Type B pancreatic cell (in vitro differentiated cells): Measurements from ENCODE around the gene CCDC63. TPM values are rescaled to one million over a fixed set of nuclear protein-coding genes. Genes with fewer than 3 reads are reported as not detected.

Source experiments
- DNase-seq: peaks from one replicate; pipeline ENCODE4 v3.0.0; 2021; ENCODE audit warnings: mixed read lengths; ENCODE audit not compliant: unreplicated experiment; ENCODE audit errors: extremely low spot score
- H3K27ac Mint-ChIP-seq: 2 replicates; pipeline ENCODE4 v1.8.0; 2021; ENCODE audit warnings: mild to moderate bottlenecking, mixed read lengths
- H3K27me3 Mint-ChIP-seq: 2 replicates; pipeline ENCODE4 v1.8.0; 2021; ENCODE audit warnings: mixed read lengths
- H3K36me3 Mint-ChIP-seq: 2 replicates; pipeline ENCODE4 v1.8.0; 2021; ENCODE audit warnings: mixed read lengths
- H3K4me1 Mint-ChIP-seq: one replicate; pipeline ENCODE4 v1.8.0; 2021; ENCODE audit warnings: mixed read lengths; ENCODE audit not compliant: unreplicated experiment
- H3K4me3 Mint-ChIP-seq: 2 replicates; pipeline ENCODE4 v1.8.0; 2021; ENCODE audit warnings: mild to moderate bottlenecking, mixed read lengths
- H3K9me3 Mint-ChIP-seq: 2 replicates; pipeline ENCODE4 v1.8.0; 2021; ENCODE audit warnings: mixed read lengths
- CTCF ChIP-seq: fragments of 200-600 bp; sonication (generic); conservative IDR thresholded peaks from 2 replicates; pipeline ENCODE4 v1.5.0; 2021; ENCODE audit warnings: antibody characterized with exemption, mild to moderate bottlenecking
- total RNA-seq: library from RNA; stranded (reverse); gene quantifications from 2 replicates; pipeline ENCODE4 v1.2.1, GENCODE V29; 2021; ENCODE audit warnings: low replicate concordance

Gene CCDC63
- total RNA-seq, 1 donor from 2014 or later = not detected

DNA sequence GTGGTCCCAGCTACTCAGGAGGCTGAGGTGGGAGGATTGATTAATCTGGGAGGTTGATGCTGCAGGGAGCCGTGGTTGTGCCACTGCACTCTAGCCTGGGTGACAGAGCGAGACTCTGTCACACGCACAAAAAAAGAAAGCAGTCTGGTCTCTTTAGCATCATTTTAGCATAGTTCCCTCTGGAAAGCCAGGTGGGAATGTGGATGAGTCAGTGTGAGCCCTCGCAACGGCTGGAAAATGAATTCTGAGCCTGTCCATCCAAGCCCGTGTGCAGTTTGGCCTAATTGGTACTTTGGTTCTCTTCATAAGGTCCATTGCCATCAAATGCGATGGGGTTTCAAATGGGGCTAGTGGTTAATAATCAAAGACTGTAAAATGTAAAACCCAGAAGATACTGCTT is 71.2 kb downstream of the CCDC63 start:
- no peak overlapping the region for H3K4me3 Mint-ChIP-seq
- H3K27ac Mint-ChIP-seq = no peak overlapping the region
- H3K4me1 Mint-ChIP-seq = no peaks in the 10 kb centered on the region

GRCh38 chr12:110919720-110920119 is 72.9 kb downstream of the CCDC63 start:
- Mint-ChIP-seq H3K36me3 (no peaks in the 10 kb centered on the region), H3K9me3 (no peaks in the 10 kb centered on the region), H3K4me3 (no peak overlapping the region), H3K4me1 (no peaks in the 10 kb centered on the region), H3K27me3 (peaks cover 23% of the 10 kb centered on the region), H3K27ac (no peak overlapping the region)
- DNase-seq = no peak
- TF ChIP-seq CTCF = no peak

More for the DNA sequence above, 71.2 kb downstream of the CCDC63 start:
- no peak for DNase-seq
- Mint-ChIP-seq H3K27me3 (peaks cover 23% of the 10 kb centered on the region), H3K36me3 (no peaks in the 10 kb centered on the region), H3K9me3 (no peaks in the 10 kb centered on the region)
- TF ChIP-seq CTCF = no peak

DNA sequence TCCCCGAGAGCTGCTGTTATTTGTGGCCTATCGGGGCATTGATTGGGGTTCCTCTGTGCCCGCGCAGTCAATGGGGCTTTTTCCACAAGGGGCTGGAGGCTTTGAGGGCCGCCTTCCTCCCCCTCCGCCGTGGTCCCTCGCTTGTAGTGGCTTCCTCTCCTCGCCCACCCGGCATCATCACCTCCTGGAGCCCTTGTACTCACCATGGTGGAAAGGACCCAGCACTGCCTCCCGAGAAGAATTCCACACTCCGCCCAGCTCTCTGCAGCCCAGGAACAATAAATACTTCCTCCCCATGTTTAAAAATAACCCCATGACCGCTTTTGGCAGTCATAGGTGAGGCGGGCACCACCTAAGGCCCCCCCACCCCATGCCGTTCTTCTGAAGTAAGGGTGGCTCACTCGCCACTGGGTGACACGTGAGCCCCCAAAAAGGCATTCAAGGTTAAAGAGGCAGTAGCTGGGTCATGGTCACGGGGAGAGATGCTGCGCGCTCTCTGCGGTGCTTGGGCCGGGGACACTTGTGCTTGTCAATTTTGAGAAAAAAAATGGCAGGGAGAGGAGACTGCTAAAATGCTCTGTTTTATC is 73.6 kb downstream of the CCDC63 start, which contains the start of gene MYL2:
MYL2 (minus strand) TSS at position 256 of the 587 bp plus-strand sequence; CDS start at position 206, 50 bp downstream.
- H3K4me1 Mint-ChIP-seq = no peaks in the 10 kb centered on the region
- TF ChIP-seq CTCF = no peak
- H3K4me3 Mint-ChIP-seq = no peak within 1 kb of the TSS
- H3K27ac Mint-ChIP-seq = no peak within 1 kb of the TSS
- H3K9me3 Mint-ChIP-seq = no peaks in the 10 kb centered on the region
- peaks cover 27% of the 10 kb centered on the region for H3K27me3 Mint-ChIP-seq
- no peak for DNase-seq
- no peaks in the 10 kb centered on the region for H3K36me3 Mint-ChIP-seq

- no peak for DNase-seq
- no peaks in the 10 kb centered on the region for H3K4me1 Mint-ChIP-seq
- no peaks in the 10 kb centered on the region for H3K9me3 Mint-ChIP-seq
- no peaks in the 10 kb centered on the region for H3K36me3 Mint-ChIP-seq
- H3K27me3 Mint-ChIP-seq = peaks cover 31% of the 10 kb centered on the region
- no peak for TF ChIP-seq CTCF
- no peak overlapping the region for H3K4me3 Mint-ChIP-seq
- no peak overlapping the region for H3K27ac Mint-ChIP-seq
Observed at GRCh38 chr12:110921262-110921661, 74.5 kb downstream of the CCDC63 start.

DNA sequence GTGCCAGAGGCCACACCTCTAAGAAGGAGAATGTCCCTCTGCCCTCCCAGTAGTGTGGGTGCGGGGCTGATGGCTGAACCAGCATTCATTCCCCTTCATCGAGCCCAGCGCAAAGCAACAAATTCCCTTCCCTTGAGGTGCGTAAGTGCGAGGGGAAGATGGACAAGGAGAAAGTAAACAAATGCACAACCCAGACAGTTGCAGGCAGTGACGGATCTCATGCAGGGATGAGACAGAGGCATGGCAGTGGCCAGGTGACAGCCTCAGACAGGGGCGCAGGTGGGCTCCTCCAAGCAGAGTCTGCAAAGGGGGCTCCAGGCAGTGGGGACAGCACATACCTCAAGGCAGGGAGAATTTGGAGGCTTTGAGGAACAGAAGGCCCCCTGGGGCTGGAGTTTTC is 75.9 kb downstream of the CCDC63 start:
- Mint-ChIP-seq H3K9me3 (no peaks in the 10 kb centered on the region), H3K27ac (no peak overlapping the region), H3K4me3 (no peak overlapping the region), H3K27me3 (peaks cover 29% of the 10 kb centered on the region), H3K36me3 (no peaks in the 10 kb centered on the region), H3K4me1 (no peaks in the 10 kb centered on the region)
- no peak for TF ChIP-seq CTCF
- no peak for DNase-seq
